Measurements from ENCODE around the gene HERC2.

DNA sequence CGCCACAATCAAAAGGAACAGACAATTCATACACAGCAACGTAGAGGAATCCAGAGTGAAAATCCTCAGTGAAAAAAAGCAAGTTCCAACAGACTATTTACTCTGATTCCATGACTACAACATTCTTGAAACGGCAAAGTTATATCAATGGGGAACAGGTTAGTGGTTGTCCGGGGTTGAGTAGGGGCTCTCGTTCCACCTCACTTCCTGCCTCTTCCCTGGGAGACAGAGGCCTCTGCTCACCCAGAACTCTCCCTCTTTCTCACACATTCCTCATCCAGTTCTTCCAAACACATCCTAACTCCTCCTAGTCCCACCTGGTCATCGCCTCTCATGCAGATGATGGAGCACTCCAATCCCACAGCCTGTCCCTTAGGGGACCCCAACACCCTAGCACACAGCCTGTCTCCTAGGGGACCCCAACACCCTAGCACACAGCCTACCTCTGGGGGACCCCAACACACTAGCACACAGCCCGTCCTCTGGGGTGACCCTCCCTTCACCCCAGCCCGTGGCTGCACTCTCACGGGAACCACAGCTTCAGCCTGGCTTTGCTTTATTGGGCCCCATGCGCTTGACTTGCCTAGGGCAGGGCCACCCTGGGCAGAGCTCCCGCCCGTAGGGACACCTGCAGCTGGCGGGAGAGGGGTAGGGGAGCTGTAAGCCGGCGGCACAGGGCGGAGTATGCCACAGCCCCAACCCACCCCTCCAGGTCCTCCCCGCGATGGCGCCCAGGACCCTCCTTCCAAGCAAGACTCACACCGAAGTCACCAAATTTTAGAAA, 228.0 kb downstream of the HERC2 start:
- no peak for TF ChIP-seq CTCF (conservative IDR thresholded peaks at IDR 0.05 in 1 of 2, IDR thresholded peaks at IDR 0.05 in 1 of 2; ENCODE audit: extremely low read depth in 1 of 2, insufficient read depth in 1 of 2, low read depth in 1 of 2, low read length in 2 of 2)
- TF ChIP-seq EZH2 (IDR thresholded peaks at IDR 0.05; ENCODE audit: borderline replicate concordance, low read length): no peak

Data from mammary epithelial cell (primary cell).